ENCODE results near the gene ZNF296. TPM values are rescaled to one million over a fixed set of nuclear protein-coding genes. Genes with fewer than 3 reads are reported as not detected.

Gene ZNF296
- total and polyA plus RNA-seq, 2 of the 13 experiments (the other 11 are each of a cell fraction or from before 2014, with no cell fraction given) = 0.26 to 0.62 TPM

GRCh38 chr19:45092747-45093678, 16.7 kb upstream of the ZNF296 start, which contains the start of gene PPP1R37 (continued):
- no peak for TF ChIP-seq PRDM15 (CRISPR knock-in tag; IDR thresholded peaks at IDR 0.05)
- TF ChIP-seq ZNF350 (CRISPR knock-in tag; IDR thresholded peaks at IDR 0.05; ENCODE audit: borderline replicate concordance, low read depth) = no peak; the same call in none of the 2 replicates
- TF ChIP-seq HIC2 (CRISPR knock-in tag; IDR thresholded peaks at IDR 0.05; ENCODE audit: low read depth) = no peak
- TF ChIP-seq ZNF713 (CRISPR knock-in tag; IDR thresholded peaks at IDR 0.05) = no peak
- TF ChIP-seq ATM (IDR thresholded peaks at IDR 0.05; ENCODE audit: borderline replicate concordance) = no peak
- TF ChIP-seq KDM6A (CRISPR knock-in tag; IDR thresholded peaks at IDR 0.05; ENCODE audit: low read depth) = no peak
- no peak for TF ChIP-seq ATF1 (CRISPR knock-in tag; IDR thresholded peaks at IDR 0.05)
- peak; percentile 66; the same call in 1 of the 2 replicates for TF ChIP-seq ZFY (CRISPR knock-in tag; IDR thresholded peaks at IDR 0.05)
- no peak for TF ChIP-seq ZNF512B (CRISPR knock-in tag; IDR thresholded peaks at IDR 0.05; ENCODE audit: borderline replicate concordance)
- TF ChIP-seq RFX3 (CRISPR knock-in tag; IDR thresholded peaks at IDR 0.05) = peak; percentile 67
- peak; percentile 95 for TF ChIP-seq AGO2 (optimal IDR thresholded peaks at IDR 0.05; ENCODE audit: low read depth, low read length)
- peak; percentile 48; the same call in 1 of the 2 replicates for TF ChIP-seq ZMYM4 (CRISPR knock-in tag; IDR thresholded peaks at IDR 0.05)
- no peak for TF ChIP-seq ARID2 (CRISPR knock-in tag; IDR thresholded peaks at IDR 0.05; ENCODE audit: borderline replicate concordance)
- TF ChIP-seq ZNF263 (CRISPR knock-in tag; IDR thresholded peaks at IDR 0.05) = peak; percentile 29; the same call in 1 of the 2 replicates
- TF ChIP-seq KLF11 (CRISPR knock-in tag; IDR thresholded peaks at IDR 0.05) = no peak
- no peak; the same call in 1 of the 2 replicates for TF ChIP-seq ZNF777 (CRISPR knock-in tag; IDR thresholded peaks at IDR 0.05)
- no peak for TF ChIP-seq ZFP62 (CRISPR knock-in tag; IDR thresholded peaks at IDR 0.05)
- TF ChIP-seq PATZ1 (CRISPR knock-in tag; IDR thresholded peaks at IDR 0.05) = peak; percentile 49; the same call in 1 of the 2 replicates
- TF ChIP-seq RBM39 (IDR thresholded peaks at IDR 0.05; ENCODE audit: low read depth, low read length, poor library complexity, severe bottlenecking) = peak; percentile 82
